HG02840 (cell line): Measurements from ENCODE around the gene NAT14.
"Not testable (repeated sequence)": the region's sequence is repeated elsewhere in the genome, so short reads cannot be mapped to it uniquely, and the experiment has no call there.

Experiments used
- ATAC-seq: cut with Tn5 transposase; IDR thresholded peaks from one replicate; pipeline ENCODE4 v1.9.1; 2021; ENCODE audit warnings: mild to moderate bottlenecking, moderate library complexity, moderate number of reproducible peaks; ENCODE audit not compliant: unreplicated experiment, low FRiP score

Gene NAT14, protein sequence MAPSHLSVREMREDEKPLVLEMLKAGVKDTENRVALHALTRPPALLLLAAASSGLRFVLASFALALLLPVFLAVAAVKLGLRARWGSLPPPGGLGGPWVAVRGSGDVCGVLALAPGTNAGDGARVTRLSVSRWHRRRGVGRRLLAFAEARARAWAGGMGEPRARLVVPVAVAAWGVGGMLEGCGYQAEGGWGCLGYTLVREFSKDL

DNA sequence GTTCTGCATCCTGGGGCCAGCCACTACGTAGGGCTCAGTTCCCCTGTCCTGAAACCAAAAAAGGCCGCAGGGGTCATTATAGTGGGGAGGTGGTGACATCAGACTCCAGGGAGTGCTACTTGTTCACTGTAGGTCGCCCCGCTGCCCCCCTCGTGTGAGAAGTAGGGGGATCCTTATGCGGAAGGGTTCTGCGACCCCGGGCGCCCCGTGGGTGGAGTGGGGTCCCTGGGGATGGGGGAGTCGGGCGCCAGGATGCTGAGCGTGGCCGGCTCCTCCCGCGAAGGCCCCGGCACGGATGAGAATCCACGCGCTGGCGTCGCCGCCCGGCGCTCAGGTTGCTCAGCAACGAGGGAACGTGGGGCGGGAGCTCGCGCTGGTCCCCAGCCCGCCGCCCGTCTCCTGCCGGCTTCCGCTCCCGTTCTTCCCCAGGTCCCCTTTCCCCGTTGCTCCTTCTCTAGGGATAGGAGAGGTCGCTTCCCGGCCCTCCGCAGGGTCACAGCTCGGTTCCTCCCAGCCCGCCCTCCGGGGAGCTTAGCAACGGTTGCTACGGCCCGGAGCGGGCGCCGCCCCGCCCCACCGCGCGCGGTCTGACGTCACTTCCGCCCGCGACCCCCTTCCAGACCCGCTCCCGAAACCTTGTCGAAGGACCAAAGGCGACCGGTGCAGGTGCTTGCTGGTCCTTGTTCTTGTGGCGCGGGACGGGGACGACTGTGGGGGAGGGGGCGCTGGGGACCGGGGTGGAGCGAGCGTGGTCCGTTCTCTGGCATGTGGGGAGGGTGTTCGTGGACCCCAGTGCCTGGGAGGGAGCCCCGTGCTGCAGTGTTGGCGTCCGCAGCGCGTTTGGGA, at the start of gene NAT14:
NAT14 (plus strand) TSS at position 596 of the 846 bp plus-strand sequence. CDS start 521 bp downstream, outside the sequence.
- no peak for ATAC-seq

DNA sequence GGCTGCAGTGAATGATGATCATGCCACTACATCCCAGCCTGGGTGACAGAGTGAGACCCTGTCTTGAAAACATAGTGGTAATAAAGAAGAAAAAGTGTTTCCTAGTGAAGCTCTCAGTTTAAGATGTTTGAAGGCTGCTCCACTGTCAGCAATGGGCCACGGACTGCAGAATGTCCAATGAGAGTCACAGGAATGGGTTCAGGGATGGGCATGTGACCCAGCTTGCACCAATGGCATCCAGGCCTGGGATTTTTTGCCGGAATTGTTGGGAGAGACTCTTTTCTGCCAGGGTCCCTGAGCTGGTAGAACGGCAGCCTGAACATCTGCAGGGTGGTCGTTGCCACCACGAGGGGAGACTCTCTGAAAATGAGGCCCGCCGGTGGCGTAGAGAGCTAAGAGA, 48.1 kb upstream of the NAT14 start:
- ATAC-seq: no peak

DNA sequence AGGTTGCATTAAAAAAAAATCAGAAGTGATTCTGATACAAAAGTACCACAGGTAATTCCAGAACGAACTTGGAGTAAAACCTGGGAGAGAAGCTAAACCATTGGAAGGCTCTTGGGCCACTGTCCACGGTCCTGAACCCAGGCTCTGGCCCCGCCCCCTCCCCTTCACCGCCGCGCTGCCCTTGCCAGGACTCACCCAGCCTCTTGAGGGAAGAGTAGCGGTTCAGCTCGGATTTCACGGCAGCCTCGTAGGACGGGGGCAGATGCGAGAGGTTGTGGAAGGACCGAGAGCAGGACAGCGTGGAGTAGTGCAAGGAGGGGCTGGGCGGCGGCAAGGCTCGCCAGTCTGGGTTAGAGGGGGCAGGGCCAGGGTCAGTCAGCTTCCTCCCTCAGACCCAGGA, 47.6 kb upstream of the NAT14 start:
- no peak for ATAC-seq

DNA sequence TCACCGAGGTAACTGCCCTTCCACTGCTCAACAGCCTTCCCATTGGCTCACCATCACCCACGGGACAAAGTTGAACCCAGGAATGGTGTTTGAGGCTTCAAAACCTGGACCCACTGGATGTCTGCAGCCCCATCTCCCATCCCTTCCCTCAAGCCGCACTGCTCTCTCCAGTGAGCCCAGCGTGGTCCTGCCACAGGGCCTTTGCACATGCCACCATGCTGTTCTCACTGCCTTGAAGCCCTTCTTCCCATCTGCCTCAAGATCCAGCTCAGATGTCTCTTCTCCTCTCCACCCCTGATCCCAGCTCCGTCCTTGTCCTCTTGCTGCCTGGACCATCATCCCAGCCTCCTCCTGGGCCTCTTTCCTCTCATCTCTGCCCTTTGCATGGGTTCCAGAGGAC, 45.9 kb upstream of the NAT14 start:
- ATAC-seq: no peak

DNA sequence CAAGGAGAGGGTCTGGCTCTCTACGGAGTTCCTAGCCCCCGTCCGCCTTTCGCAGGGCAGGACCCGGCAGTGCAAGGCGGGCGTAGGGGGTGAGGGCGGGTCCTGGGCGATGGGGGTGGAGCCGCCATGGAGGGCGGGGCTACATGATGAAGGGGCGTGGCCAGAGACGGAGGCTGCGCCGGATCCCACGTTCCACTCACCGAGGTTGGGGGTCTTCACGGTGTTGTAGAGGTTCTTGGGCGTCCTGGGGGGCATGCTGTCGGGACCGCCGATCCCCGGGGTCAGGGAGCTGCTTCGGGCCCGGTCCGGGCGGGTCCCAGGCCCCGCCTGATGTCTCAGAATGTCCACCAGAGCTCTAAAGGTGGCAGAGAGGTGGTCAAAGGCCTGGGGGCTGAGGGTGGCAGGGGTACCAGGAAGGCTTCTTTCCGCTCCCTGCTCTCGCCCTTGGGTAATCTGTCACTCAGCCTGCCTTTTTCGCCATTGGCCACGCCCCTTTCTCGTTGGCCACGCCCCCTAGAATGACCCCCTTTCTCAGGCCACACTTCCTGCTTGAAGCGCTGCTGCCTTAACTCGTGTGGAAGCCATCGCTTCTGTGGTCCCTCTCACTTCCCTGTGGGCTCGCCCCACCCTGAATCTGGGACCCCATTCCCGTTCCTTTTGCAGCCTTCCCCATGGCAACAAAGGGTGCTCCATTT, 44.4 kb upstream of the NAT14 start:
- no peak for ATAC-seq

DNA sequence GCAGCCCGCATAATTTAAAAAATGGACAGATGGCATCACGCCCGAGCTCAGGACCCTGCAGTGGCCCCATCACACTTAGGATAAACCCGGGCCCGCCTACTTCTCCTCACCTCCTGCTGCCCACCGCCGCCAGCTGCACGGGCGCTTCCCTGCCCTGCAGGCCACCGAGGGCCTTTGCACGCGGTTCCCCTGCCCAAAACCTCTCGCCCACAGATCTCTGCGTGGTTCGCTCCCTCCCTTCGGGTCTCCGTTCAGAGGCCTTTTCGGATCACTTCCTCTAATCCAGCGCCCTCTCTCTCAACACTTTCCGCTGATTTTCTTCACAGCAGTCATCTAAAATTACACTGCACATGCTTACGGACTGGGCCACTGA, 43.7 kb upstream of the NAT14 start:
- ATAC-seq: no peak

DNA sequence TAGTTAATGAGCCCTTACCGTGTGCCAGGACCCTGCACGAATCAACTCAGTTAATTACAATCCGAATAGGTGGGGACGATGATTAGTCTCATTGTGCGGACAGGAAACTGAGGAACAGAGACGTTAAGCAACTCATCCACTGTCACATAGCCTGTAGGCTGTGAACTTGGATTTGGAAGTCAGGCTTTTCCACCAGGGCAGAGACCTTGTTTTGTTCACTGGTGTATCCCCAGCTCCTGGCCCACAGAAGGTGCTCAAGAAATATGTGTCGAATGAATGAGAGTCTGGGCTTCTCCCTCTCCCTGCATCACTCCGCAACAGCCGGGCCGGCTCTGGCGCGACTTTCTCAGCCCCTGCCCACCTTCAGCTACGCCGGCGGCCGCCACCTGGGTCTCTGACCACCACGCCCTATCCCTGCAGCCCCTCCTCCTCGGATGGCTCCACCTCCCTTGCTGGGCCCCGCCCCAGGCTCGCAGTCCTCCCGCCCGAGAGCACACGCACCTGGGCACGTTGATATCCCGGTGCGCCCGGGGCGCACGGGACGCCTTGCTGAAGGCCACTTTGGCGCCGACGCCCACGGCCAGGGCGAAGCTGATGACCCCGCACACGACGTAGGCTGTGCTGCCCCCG, 43.2 kb upstream of the NAT14 start:
- ATAC-seq: no peak

DNA sequence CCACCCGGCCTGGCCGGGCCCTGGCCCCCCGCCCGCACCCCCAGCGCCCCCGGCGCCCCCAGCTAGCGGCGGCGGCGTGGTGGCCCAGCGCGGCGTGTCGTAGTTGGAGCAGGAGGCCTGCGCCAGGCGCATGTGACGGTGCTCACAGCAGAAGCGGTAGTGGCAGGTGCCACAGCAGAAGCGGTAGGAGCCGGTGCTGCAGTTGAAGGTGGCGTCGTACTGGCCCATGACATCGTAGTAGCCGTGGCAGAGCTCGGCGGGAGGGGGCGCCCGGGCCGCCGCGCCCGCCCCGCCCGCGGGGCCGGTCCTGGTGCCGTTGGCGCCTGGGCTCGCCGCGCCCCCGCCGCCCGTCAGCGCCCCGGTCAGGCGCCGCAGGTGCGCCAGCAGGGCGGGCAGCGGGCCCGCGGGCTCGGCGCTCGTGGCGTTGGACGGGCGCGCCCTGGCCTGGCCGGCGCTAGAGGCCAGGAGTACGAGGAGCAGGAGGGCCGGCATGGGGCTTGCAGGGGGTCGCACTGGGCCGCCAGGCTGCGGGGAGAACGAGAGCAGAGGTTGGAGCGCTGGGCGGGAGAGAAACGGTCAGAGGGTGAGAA, 42.5 kb upstream of the NAT14 start:
- ATAC-seq: no peak

DNA sequence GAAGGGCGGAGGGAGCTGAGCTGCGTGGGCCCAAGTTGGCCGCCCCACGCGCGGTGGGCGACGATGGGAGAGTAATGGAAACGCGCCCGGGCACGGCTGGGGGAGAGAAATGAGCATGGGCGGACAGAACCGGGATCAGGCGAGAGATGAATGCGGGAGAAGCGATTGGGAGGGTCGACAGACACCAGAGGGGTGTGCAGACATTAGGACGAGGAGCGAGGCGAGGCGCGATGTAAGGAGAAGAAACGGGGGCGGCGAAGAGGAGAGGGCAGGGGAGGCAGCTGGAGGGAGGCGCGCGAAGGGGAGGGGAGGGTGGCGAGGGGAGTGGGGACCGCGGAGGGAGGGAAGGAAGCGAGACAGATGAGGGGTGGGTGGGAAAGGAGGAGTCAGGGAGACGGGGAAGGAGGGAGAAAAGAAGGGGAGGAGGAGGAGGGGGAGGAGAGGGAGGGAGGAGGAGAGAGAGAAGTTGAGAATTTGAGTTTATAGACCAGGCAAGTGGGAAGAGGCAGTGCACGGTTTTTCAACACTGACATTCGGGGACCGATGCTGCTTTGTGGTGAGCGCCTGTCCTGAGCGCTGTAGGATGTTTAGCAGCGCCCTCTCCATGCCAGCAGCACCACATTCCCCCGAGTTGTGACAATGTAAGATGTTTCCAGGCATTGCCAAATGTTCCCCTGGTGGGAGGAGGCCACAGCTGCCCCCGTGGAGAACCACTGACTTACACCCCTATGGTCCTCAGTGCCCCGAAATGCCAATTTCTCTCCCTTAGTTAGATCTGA, 41.8 kb upstream of the NAT14 start, which contains the start of gene SHISA7:
SHISA7 (minus strand) TSS at position 256 of the 779 bp plus-strand sequence. CDS start 437 bp downstream, outside the sequence.
- no peak for ATAC-seq

DNA sequence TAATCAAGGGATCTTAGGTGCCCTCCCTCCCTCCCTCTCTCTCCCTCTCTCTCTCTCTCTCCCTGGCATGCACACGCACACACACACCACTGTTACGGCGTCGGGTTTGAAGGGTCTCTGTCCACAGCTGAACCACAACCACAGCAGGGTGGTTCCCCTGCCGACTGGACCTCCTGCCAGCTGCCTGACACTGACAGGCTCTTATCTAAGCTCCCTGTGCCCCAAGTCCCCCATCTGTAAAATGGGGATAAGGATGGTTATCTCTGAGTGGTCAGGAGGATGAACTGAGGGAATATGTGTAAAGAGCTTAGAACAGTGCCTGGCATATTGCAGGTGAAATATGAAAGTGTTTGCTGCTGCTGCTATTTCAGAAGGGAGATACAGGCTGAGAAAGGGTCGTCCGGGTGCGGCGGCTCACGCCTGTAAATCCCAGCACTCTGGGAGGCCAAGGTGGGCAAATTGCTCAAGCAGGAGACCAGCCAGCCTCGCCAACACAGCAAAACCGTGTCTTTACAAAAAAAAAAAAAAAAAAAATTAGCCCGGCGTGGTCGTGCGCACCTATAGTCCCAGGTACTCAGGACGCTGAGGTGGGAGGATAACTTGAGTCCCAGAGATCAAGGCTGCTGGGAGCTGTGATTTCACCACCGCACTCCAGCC, 41.0 kb upstream of the NAT14 start:
- no peak for ATAC-seq

DNA sequence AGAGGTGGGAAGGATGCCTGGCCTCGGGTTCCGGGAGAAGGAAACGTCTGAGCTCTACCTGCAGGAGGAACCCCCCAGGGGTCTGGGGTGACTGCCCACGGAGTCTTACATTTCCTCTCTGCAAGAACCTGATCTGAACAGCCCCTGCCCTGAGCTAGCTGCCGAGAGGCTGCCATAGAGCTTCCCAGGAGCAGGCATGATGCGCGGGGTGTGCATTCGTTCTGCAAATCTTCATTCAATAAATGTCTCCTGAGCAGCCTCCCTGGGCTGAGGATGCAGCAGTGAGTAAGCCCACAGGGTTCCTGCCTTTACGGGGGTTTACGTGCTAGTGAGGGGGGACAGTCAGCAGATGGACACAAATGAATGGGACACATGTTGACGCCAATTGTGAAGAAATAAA, 40.3 kb upstream of the NAT14 start:
- ATAC-seq: no peak

DNA sequence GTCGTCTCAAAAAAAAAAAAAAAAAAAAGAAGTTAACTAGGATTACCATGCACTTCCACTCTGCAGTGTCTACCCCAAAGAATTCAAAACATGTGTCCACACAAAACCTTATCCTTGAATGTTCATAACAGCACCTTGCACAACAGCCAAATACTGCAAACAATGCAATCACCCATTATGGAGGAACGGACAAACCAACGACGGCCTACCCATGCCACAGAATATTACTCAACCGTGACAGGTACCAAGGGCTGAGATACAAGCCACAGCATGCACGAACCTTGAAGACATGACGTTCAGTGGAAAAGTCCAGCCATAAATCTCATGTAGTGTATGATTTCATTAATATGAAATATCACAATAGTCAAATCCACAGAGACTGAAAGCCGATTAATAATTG, 38.9 kb upstream of the NAT14 start:
- no peak for ATAC-seq

DNA sequence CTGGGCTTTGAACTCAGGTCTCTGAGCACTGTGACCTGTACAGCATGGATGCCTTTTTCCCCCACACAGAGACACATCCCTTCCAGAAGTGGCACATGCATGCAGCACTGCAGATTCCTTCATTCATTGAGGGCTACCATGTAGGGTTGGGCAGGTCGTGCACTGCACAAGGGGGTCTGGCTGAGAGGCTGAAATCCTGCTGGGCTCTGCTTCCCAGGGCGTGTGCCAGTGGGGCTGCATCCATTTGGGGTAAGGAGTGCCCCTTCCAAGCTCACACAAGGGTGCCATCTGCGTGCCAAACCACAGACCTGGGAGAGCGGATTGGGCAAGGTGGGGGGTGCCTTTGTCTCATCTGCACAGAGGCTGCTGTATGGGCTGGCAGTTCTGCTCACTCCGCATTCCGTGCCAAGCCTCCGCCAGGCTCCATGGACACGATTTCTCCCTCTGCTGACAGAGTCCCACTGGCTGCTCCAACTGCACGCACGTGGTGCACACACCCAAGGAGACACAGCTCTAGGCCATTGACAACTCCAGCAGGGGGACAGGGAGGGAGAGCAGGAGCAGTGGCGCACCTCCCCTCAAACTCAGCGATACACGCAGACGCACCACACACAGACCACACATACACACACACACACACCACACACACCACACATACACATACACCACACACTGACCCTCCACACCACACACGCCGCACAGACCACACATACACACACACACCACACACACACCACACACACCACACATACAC, 37.4 kb upstream of the NAT14 start:
- no peak for ATAC-seq

DNA sequence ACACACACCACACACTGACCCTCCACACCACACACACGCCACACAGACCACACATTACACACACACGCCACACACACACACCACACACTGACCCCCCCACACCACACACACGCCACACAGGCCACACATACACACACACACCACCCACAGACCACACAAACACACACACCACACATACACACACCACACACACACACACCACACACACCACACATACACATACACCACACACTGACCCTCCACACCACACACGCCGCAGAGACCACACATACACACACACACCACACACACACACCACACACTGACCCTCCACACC, 36.9 kb upstream of the NAT14 start:
- not testable (repeated sequence) for ATAC-seq

DNA sequence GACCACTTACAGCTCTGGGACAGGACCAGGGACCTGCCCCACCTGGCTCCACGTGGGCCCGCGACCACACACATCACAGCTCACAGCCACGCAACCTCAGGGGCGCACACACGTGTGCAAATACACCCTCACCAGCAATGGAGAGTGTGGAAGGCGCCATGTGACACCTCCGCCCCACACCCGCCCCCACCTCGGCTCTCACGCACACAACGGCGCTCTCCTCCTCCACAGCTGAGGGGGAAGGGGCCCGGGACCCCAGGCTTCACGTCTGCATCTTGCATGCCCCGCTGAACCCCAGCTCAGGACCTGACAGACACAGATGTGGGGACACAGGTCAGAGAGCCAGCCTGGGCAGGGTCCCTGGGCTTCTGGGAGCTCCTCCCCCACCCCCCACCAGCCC, 35.5 kb upstream of the NAT14 start:
- no peak for ATAC-seq

DNA sequence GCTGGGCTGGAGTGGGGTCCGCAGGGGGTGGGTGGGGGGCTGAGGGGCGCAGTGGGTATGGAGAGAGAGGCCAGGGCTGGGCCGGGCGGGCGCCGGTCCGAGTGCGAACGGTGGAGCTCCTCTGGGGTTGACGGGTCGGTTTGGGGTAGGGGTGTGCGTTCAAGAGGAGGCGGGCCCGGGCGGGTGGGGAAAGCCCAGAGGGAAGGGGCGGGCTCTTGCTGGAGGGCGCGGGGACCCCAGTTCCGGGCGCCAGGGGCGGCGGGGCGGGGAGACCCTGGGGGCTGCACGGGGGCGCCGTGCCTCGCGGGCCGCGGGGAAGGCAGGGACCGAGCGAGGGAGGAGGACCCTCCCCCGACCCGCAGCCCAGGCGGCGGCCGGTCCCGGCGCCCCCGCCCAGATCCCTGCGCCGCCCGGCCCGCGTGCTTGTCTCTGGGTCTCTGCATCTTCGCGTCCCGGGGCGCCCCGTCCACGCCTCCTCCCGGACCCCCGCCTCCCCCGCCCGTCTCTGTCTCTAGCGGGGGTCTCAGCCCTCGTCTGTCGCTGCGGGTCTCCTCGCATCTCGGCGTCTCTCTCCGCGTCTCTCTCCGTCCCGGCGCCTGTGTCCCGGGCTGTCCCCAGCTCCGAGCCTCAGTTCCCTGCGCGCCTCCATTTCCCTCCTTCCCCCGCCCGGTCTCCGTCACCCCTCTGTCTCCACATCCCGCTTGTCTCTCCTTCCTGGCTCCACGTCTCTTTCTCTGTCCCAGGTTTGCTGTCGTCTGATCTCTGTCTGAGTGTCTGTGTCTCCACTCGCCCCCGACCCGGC, 33.6 kb upstream of the NAT14 start:
- no peak for ATAC-seq

DNA sequence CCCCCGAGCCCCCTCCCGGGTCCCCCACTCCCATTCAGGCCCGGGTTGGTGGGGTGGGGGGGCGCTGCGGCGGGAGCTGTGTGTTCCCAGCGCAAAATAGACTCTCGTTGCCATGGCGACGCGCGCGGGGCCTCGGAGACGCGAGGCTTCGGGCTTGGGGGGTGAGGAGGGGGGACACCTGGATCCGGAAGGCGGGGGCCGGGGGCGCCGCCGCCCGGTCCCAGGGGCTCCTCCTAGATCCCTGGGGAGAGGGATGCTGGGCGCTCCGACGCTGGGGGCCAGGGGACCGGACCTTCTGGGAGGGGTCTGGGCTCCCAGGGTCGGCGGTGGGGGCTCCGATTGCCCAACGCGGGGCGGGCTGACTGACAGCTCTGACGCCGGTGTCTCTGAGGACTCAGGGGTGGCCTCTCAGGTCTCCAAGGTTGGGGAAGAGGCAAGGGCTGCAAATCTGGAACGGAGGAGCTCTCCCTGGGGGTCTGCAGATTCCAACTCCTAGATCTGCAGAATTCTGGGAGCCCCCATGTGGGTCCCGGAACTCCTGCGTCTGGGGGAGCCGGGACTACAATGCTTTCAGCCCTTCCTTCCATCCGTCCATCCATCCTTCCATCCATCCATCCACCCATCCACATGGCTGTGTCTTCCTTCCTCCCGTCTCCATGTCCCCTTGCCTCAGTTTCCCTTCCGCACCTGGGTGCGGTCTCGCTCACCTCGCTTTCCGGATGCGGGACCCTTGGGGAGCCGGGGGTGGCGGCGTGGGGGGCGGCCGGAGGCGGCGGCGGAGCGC, 32.8 kb upstream of the NAT14 start:
- ATAC-seq: no peak
